ENCODE data around the gene EPHB3. TPM values are rescaled to one million over a fixed set of nuclear protein-coding genes. Genes with fewer than 3 reads are reported as not detected.

The EPHB3 gene
- total RNA-seq, 4 donors from 2014 or later = 14.7 to 58.1 (median 33.1) TPM

GRCh38 chr3:184590795-184591194 is 29.2 kb downstream of the EPHB3 start:
- H3K4me1 ChIP-seq = peaks cover 0 to 26% (median 8%) of the 10 kb centered on the region in 3 donors
- DNase-seq = no peak
- no peak for TF ChIP-seq POLR2A (IDR thresholded peaks at IDR 0.05)
- TF ChIP-seq, protein P1, sequence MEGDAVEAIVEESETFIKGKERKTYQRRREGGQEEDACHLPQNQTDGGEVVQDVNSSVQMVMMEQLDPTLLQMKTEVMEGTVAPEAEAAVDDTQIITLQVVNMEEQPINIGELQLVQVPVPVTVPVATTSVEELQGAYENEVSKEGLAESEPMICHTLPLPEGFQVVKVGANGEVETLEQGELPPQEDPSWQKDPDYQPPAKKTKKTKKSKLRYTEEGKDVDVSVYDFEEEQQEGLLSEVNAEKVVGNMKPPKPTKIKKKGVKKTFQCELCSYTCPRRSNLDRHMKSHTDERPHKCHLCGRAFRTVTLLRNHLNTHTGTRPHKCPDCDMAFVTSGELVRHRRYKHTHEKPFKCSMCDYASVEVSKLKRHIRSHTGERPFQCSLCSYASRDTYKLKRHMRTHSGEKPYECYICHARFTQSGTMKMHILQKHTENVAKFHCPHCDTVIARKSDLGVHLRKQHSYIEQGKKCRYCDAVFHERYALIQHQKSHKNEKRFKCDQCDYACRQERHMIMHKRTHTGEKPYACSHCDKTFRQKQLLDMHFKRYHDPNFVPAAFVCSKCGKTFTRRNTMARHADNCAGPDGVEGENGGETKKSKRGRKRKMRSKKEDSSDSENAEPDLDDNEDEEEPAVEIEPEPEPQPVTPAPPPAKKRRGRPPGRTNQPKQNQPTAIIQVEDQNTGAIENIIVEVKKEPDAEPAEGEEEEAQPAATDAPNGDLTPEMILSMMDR (IDR thresholded peaks at IDR 0.05) = no peak
- no peak overlapping the region for H3K4me3 ChIP-seq
- no peaks in the 10 kb centered on the region for H3K36me3 ChIP-seq
- H3K27ac ChIP-seq = no peak overlapping the region
- H3K9me3 ChIP-seq = no peaks in the 10 kb centered on the region
- H3K27me3 ChIP-seq = no peaks in the 10 kb centered on the region
- 28 to 77% methylated on average over 2 to 6 of the region's 6 CpGs for WGBS, 2 donors
- intact Hi-C loops (cut with DNase I) = no loop called here

DNA sequence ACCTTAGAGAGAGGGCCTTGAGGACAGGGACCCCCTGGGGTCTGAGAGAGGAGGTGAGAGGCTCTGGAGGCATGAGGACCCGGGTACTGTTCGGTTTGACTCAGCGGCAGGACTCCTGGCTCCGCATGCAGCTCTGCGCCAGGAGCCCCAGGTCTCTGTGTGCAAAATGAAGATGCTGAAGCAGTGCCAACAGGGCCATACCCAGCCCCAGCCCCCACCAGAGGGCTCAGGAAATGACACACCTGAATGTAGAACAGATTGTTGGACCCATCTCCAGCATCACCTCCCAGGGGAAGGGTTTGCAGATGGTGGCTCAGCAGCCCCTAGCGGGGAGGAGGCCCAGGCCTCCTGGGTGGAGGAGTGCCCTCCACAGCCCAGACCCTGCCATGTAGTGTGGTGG is 30.2 kb downstream of the EPHB3 start:
- H3K27me3 ChIP-seq = no peaks in the 10 kb centered on the region
- no peak overlapping the region for H3K4me3 ChIP-seq
- H3K36me3 ChIP-seq = no peaks in the 10 kb centered on the region
- H3K9me3 ChIP-seq = no peaks in the 10 kb centered on the region
- intact Hi-C loops (cut with DNase I) = no loop called here
- TF ChIP-seq, protein P1 (IDR thresholded peaks at IDR 0.05) = no peak
- TF ChIP-seq POLR2A (IDR thresholded peaks at IDR 0.05) = no peak
- peaks cover 0 to 26% (median 8%) of the 10 kb centered on the region in 3 donors for H3K4me1 ChIP-seq
- no peak overlapping the region for H3K27ac ChIP-seq
- WGBS, 2 donors = 100% methylated on average over 1 of the region's 6 CpGs; no CpG with 5 or more reads in 1 of the 2 donors
- DNase-seq = no peak

GRCh38 chr3:184592371-184593219 is 31.0 kb downstream of the EPHB3 start:
- peaks cover 0 to 26% (median 8%) of the 10 kb centered on the region in 3 donors for H3K4me1 ChIP-seq

GRCh38 chr3:184593220-184593927 is 31.8 kb downstream of the EPHB3 start:
- H3K9me3 ChIP-seq = no peaks in the 10 kb centered on the region
- H3K27me3 ChIP-seq = no peaks in the 10 kb centered on the region
- no peak overlapping the region for H3K4me3 ChIP-seq
- DNase-seq = no peak
- WGBS, 2 donors = 63 to 66% methylated on average over 6 to 7 of the region's 7 CpGs
- intact Hi-C loops (cut with DNase I) = no loop called here
- peak overlapping the region in 2 of 4 donors; percentile 21 to 45 for H3K27ac ChIP-seq
- H3K4me1 ChIP-seq = peaks cover 0 to 26% (median 8%) of the 10 kb centered on the region in 3 donors
- TF ChIP-seq POLR2A (IDR thresholded peaks at IDR 0.05) = no peak
- TF ChIP-seq, protein P1 (IDR thresholded peaks at IDR 0.05) = no peak
- no peaks in the 10 kb centered on the region for H3K36me3 ChIP-seq

More at GRCh38 chr3:184592371-184593219, 31.0 kb downstream of the EPHB3 start:
- H3K36me3 ChIP-seq = no peaks in the 10 kb centered on the region
- intact Hi-C loops (cut with DNase I) = no loop called here
- DNase-seq = no peak
- WGBS, 2 donors = 78 to 80% methylated on average over 9 to 10 of the region's 17 CpGs
- no peak overlapping the region for H3K4me3 ChIP-seq
- H3K27me3 ChIP-seq = no peaks in the 10 kb centered on the region
- H3K9me3 ChIP-seq = no peaks in the 10 kb centered on the region
- TF ChIP-seq, protein P1 (IDR thresholded peaks at IDR 0.05) = no peak
- no peak for TF ChIP-seq POLR2A (IDR thresholded peaks at IDR 0.05)
- H3K27ac ChIP-seq = peak overlapping the region in 2 of 4 donors; percentile 21 to 45

- Histone ChIP-seq H3K4me1 (peaks cover 0 to 26% (median 8%) of the 10 kb centered on the region in 3 donors), H3K27ac (no peak overlapping the region), H3K36me3 (no peaks in the 10 kb centered on the region), H3K4me3 (no peak overlapping the region), H3K27me3 (no peaks in the 10 kb centered on the region), H3K9me3 (no peaks in the 10 kb centered on the region)
- 81 to 91% methylated on average over 10 of the region's 10 CpGs for WGBS, 2 donors
- no peak for DNase-seq
- intact Hi-C loops (cut with DNase I) = no loop called here
- TF ChIP-seq, protein P1 (IDR thresholded peaks at IDR 0.05) = no peak
- no peak for TF ChIP-seq POLR2A (IDR thresholded peaks at IDR 0.05)
Observed at GRCh38 chr3:184593928-184594303, 32.3 kb downstream of the EPHB3 start.
